ENCODE results near the gene BCL2L13. TPM values are rescaled to one million over a fixed set of nuclear protein-coding genes. Genes with fewer than 3 reads are reported as not detected.
"Not testable (repeated sequence)": the region's sequence is repeated elsewhere in the genome, so short reads cannot be mapped to it uniquely, and the experiment has no call there.

The BCL2L13 gene
- total RNA-seq, 1 donor from 2014 or later: 60.1 TPM

GRCh38 chr22:17764036-17764435, 125.5 kb downstream of the BCL2L13 start:
- TF ChIP-seq, protein P1, sequence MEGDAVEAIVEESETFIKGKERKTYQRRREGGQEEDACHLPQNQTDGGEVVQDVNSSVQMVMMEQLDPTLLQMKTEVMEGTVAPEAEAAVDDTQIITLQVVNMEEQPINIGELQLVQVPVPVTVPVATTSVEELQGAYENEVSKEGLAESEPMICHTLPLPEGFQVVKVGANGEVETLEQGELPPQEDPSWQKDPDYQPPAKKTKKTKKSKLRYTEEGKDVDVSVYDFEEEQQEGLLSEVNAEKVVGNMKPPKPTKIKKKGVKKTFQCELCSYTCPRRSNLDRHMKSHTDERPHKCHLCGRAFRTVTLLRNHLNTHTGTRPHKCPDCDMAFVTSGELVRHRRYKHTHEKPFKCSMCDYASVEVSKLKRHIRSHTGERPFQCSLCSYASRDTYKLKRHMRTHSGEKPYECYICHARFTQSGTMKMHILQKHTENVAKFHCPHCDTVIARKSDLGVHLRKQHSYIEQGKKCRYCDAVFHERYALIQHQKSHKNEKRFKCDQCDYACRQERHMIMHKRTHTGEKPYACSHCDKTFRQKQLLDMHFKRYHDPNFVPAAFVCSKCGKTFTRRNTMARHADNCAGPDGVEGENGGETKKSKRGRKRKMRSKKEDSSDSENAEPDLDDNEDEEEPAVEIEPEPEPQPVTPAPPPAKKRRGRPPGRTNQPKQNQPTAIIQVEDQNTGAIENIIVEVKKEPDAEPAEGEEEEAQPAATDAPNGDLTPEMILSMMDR (IDR thresholded peaks at IDR 0.05): no peak
- Mint-ChIP-seq H3K9me3 (ENCODE audit: unreplicated experiment) (no peaks in the 10 kb centered on the region), H3K4me3 (ENCODE audit: unreplicated experiment) (no peak overlapping the region), H3K27ac (ENCODE audit: unreplicated experiment) (no peak overlapping the region), H3K27me3 (ENCODE audit: unreplicated experiment) (no peaks in the 10 kb centered on the region), H3K36me3 (ENCODE audit: unreplicated experiment) (no peaks in the 10 kb centered on the region), H3K4me1 (ENCODE audit: unreplicated experiment) (no peaks in the 10 kb centered on the region)
- no peak for DNase-seq (ENCODE audit: extremely low spot score, unreplicated experiment)

DNA sequence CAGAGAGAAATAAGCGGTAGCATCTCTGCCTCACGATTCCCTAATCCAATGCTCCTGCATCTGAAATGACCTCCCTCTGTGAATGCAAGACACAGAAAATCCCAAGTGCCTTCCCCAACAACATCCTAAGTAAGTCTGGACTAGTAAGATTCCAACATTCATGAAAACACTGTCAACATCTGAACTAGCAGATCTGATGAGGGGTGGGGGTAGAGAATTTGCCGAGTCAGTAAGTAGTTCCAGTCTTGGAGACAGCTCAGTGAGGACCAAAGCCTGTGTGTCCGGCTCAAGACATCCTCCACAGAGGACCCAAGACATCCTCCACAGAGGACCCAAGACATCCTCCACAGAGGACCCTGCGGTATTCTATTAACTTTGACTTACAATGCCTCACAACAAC, 126.3 kb downstream of the BCL2L13 start:
- not testable (repeated sequence) for H3K27ac Mint-ChIP-seq (ENCODE audit: unreplicated experiment); H3K36me3 Mint-ChIP-seq (ENCODE audit: unreplicated experiment); H3K4me1 Mint-ChIP-seq (ENCODE audit: unreplicated experiment); H3K27me3 Mint-ChIP-seq (ENCODE audit: unreplicated experiment); DNase-seq (ENCODE audit: extremely low spot score, unreplicated experiment); H3K9me3 Mint-ChIP-seq (ENCODE audit: unreplicated experiment); H3K4me3 Mint-ChIP-seq (ENCODE audit: unreplicated experiment)

- TF ChIP-seq, protein P1 (IDR thresholded peaks at IDR 0.05): no peak
- H3K4me1 Mint-ChIP-seq (ENCODE audit: unreplicated experiment): peaks cover 5% of the 10 kb centered on the region
- no peak for DNase-seq (ENCODE audit: extremely low spot score, unreplicated experiment)
These were observed 128.9 kb downstream of the BCL2L13 start for GRCh38 chr22:17767233-17768065.

GRCh38 chr22:17769013-17769715, 130.6 kb downstream of the BCL2L13 start:
- H3K9me3 Mint-ChIP-seq (ENCODE audit: unreplicated experiment): no peaks in the 10 kb centered on the region
- H3K4me1 Mint-ChIP-seq (ENCODE audit: unreplicated experiment): peaks cover 16% of the 10 kb centered on the region
- no peak for DNase-seq (ENCODE audit: extremely low spot score, unreplicated experiment)
- TF ChIP-seq, protein P1 (IDR thresholded peaks at IDR 0.05): no peak
- H3K27ac Mint-ChIP-seq (ENCODE audit: unreplicated experiment): no peak overlapping the region
- H3K36me3 Mint-ChIP-seq (ENCODE audit: unreplicated experiment): no peaks in the 10 kb centered on the region
- H3K4me3 Mint-ChIP-seq (ENCODE audit: unreplicated experiment): no peak overlapping the region
- no peaks in the 10 kb centered on the region for H3K27me3 Mint-ChIP-seq (ENCODE audit: unreplicated experiment)

More at GRCh38 chr22:17767233-17768065, 128.9 kb downstream of the BCL2L13 start:
- no peaks in the 10 kb centered on the region for H3K9me3 Mint-ChIP-seq (ENCODE audit: unreplicated experiment)
- no peak overlapping the region for H3K4me3 Mint-ChIP-seq (ENCODE audit: unreplicated experiment)
- H3K27me3 Mint-ChIP-seq (ENCODE audit: unreplicated experiment): no peaks in the 10 kb centered on the region
- H3K27ac Mint-ChIP-seq (ENCODE audit: unreplicated experiment): no peak overlapping the region
- no peaks in the 10 kb centered on the region for H3K36me3 Mint-ChIP-seq (ENCODE audit: unreplicated experiment)

DNA sequence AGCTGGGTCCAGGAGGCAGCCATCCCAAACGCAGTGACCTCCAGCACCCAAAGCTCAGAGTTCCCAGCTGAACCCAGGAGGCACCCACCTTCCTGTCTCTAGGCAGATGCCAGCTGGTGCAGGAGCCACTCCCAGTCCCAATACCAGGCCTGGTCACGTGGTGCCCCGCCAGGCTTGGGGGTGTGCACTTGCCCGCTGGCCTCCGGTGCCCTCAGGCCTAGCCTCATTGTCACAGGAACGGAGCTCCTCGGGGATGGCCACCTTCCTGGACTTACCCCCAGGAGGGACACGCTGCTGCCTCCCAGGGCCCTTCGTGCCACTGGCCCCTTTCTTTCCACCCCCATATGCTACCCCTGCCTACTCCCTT, 131.1 kb downstream of the BCL2L13 start:
- no peak for DNase-seq (ENCODE audit: extremely low spot score, unreplicated experiment)

More for the DNA sequence above, 131.1 kb downstream of the BCL2L13 start:
- TF ChIP-seq, protein P1 (IDR thresholded peaks at IDR 0.05): no peak
- no peaks in the 10 kb centered on the region for H3K27me3 Mint-ChIP-seq (ENCODE audit: unreplicated experiment)
- H3K4me3 Mint-ChIP-seq (ENCODE audit: unreplicated experiment): no peak overlapping the region
- no peaks in the 10 kb centered on the region for H3K36me3 Mint-ChIP-seq (ENCODE audit: unreplicated experiment)
- H3K4me1 Mint-ChIP-seq (ENCODE audit: unreplicated experiment): peaks cover 16% of the 10 kb centered on the region
- no peaks in the 10 kb centered on the region for H3K9me3 Mint-ChIP-seq (ENCODE audit: unreplicated experiment)
- H3K27ac Mint-ChIP-seq (ENCODE audit: unreplicated experiment): no peak overlapping the region

Measured in osteocyte (in vitro differentiated cells).